HepG2 (cell line): Measurements from ENCODE around the gene PADI6. TPM values are rescaled to one million over a fixed set of nuclear protein-coding genes. Genes with fewer than 3 reads are reported as not detected.
A peak's percentile ranks its signal among the peaks of the same experiment; 100 is the strongest.

Source experiments
- ATF2 ChIP-seq: sonication (generic); formaldehyde crosslinking; IDR thresholded peaks from 2 replicates; pipeline ENCODE4 v1.4.0; 2020; ENCODE audit warnings: missing genetic modification reagents
- CEBPB ChIP-seq: IDR thresholded peaks from 2 replicates; pipeline ENCODE4 v1.6.1; 2011; ENCODE audit warnings: low read depth, low read length, improper control_type of control experiment, borderline replicate concordance
- CENPBD1 ChIP-seq: sonication (generic); formaldehyde crosslinking; IDR thresholded peaks from 2 replicates; pipeline ENCODE4 v1.8.0; 2022; ENCODE audit warnings: missing genetic modification reagents, low read depth, mild to moderate bottlenecking, borderline replicate concordance
- GMEB2 ChIP-seq: IDR thresholded peaks from 2 replicates; pipeline ENCODE4 v1.6.1; 2016; ENCODE audit warnings: missing biosample characterization, missing genetic modification reagents, low read depth
- MYC ChIP-seq: sonication (generic); formaldehyde crosslinking; IDR thresholded peaks from 2 replicates; pipeline ENCODE4 v1.9.0; 2021; ENCODE audit warnings: missing genetic modification reagents, borderline replicate concordance
- PHF8 ChIP-seq: sonication (generic); formaldehyde crosslinking; IDR thresholded peaks from 2 replicates; pipeline ENCODE4 v1.5.0; 2020; ENCODE audit warnings: missing genetic modification reagents
- PPARG ChIP-seq: conservative IDR thresholded peaks from 2 replicates; pipeline ENCODE4 v1.6.1; 2016; ENCODE audit warnings: missing biosample characterization, missing genetic modification reagents
- SATB2 ChIP-seq: sonication (generic); formaldehyde crosslinking; IDR thresholded peaks from 2 replicates; pipeline ENCODE4 v1.5.0; 2020; ENCODE audit warnings: missing genetic modification reagents
- SOX6 ChIP-seq, 2 experiments: fragments of 450-650 bp in 1 of 2; sonication (generic) in 1 of 2; formaldehyde crosslinking in 1 of 2; IDR thresholded peaks; 2 replicates each; pipeline versions ENCODE4 v1.4.0 to v1.6.1; 2017 to 2020; ENCODE audit warnings: antibody characterized with exemption in 1 of 2, mild to moderate bottlenecking in 1 of 2, missing genetic modification reagents in 1 of 2
- TAF15 ChIP-seq: fragments of 200-400 bp; formaldehyde crosslinking; IDR thresholded peaks from one replicate; pipeline ENCODE4 v1.6.1; 2018; ENCODE audit warnings: mild to moderate bottlenecking, low read depth, low read length; ENCODE audit not compliant: poor library complexity, severe bottlenecking
- THAP8 ChIP-seq: sonication (generic); formaldehyde crosslinking; IDR thresholded peaks from 2 replicates; pipeline ENCODE4 v1.5.1; 2020; ENCODE audit warnings: missing genetic modification reagents, mild to moderate bottlenecking, borderline replicate concordance
- TRIM22 ChIP-seq: fragments of 450-650 bp; IDR thresholded peaks from 2 replicates; pipeline ENCODE4 v1.6.1; 2017
- U2AF1 ChIP-seq: fragments of 200-400 bp; formaldehyde crosslinking; optimal IDR thresholded peaks from 2 replicates; pipeline ENCODE3; 2017; ENCODE audit warnings: mild to moderate bottlenecking, low read depth, low read length
- WIZ ChIP-seq: sonication (generic); formaldehyde crosslinking; IDR thresholded peaks from 2 replicates; pipeline ENCODE4 v1.5.1; 2020; ENCODE audit warnings: mild to moderate bottlenecking, missing genetic modification reagents
- ZBTB21 ChIP-seq: sonication (generic); formaldehyde crosslinking; IDR thresholded peaks from 2 replicates; pipeline ENCODE4 v1.4.0; 2020; ENCODE audit warnings: missing genetic modification reagents
- ZFP41 ChIP-seq: sonication (generic); formaldehyde crosslinking; IDR thresholded peaks from 2 replicates; pipeline ENCODE4 v1.4.0; 2020; ENCODE audit warnings: mild to moderate bottlenecking, missing genetic modification reagents, borderline replicate concordance
- ZNF687 ChIP-seq: sonication (generic); formaldehyde crosslinking; IDR thresholded peaks from 2 replicates; pipeline ENCODE4 v1.5.1; 2020; ENCODE audit warnings: mild to moderate bottlenecking, missing genetic modification reagents, moderate library complexity
- ZNF768 ChIP-seq: sonication (generic); formaldehyde crosslinking; IDR thresholded peaks from 2 replicates; pipeline ENCODE4 v1.4.0; 2020; ENCODE audit warnings: missing genetic modification reagents
- ZSCAN20 ChIP-seq: sonication (generic); formaldehyde crosslinking; IDR thresholded peaks from 2 replicates; pipeline ENCODE4 v1.4.0; 2020; ENCODE audit warnings: missing genetic modification reagents, mild to moderate bottlenecking, borderline replicate concordance
- polyA plus RNA-seq, 8 experiments: library from polyadenylated mRNA; depleted of rRNA in 3 of 8; stranded (reverse) in 7 of 8; unstranded in 1 of 8; fragments of >200 nt; fragmentation: Illumina TruSeq in 4 of 8; extraction: Trizol in 4 of 8; gene quantifications; 2 replicates each; pipeline versions ENCODE4 v1.2.1 to v1.2.3, GENCODE V29; 2011 to 2016; ENCODE audit warnings: low read depth in 4 of 8, missing spikeins in 1 of 8, mixed read lengths in 1 of 8; ENCODE audit not compliant: insufficient read depth in 1 of 8
- total RNA-seq, 5 experiments: library from RNA; depleted of rRNA; stranded (reverse); fragments of >200 nt; fragmentation: Illumina TruSeq; extraction: Trizol; gene quantifications; 2 replicates each; pipeline ENCODE4 v1.2.3, GENCODE V29; 2016; ENCODE audit warnings: low read depth in 1 of 5

Gene PADI6
- total and polyA plus RNA-seq, 2 of the 13 experiments (the other 11 are each of a cell fraction or from before 2014, with no cell fraction given), result not detected

GRCh38 chr1:17439250-17440073 is 67.5 kb downstream of the PADI6 start, which contains the start of gene RCC2 (continued):
- TF ChIP-seq ZNF768 (CRISPR knock-in tag) (no peak), GMEB2 (CRISPR knock-in tag) (no peak), ZSCAN20 (CRISPR knock-in tag) (no peak), ZBTB21 (CRISPR knock-in tag) (no peak), THAP8 (no peak), TAF15 (no peak), SATB2 (CRISPR knock-in tag) (no peak), ZNF687 (CRISPR knock-in tag) (peak; percentile 55), SOX6 (IDR thresholded peaks at IDR 0.05) (no peak), SOX6 (CRISPR knock-in tag; IDR thresholded peaks at IDR 0.05) (0 out of 2 replicates have a peak, but pooled peaks have one; percentile 26), MYC (CRISPR knock-in tag) (peak; percentile 55; the same call in 1 of the 2 replicates), CENPBD1 (CRISPR knock-in tag) (no peak), CEBPB (no peak), WIZ (no peak), U2AF1 (no peak), PHF8 (CRISPR knock-in tag) (peak; percentile 48; the same call in 1 of the 2 replicates), ATF2 (CRISPR knock-in tag) (no peak), PPARG (no peak), ZFP41 (CRISPR knock-in tag) (no peak), TRIM22 (no peak)
